Hepatocyte (in vitro differentiated cells): ENCODE data around the gene CHCHD6. TPM values are rescaled to one million over a fixed set of nuclear protein-coding genes. Genes with fewer than 3 reads are reported as not detected.

Experiments used
- DNase-seq: peaks from one replicate; pipeline ENCODE4 v3.0.0-alpha.2; 2016; ENCODE audit warnings: low spot score
- H2AFZ ChIP-seq: fragments of 200-600 bp; sonication (generic); 2 replicates; pipeline ENCODE4 v1.6.0; 2016; ENCODE audit warnings: antibody characterized with exemption, mild to moderate bottlenecking
- H3K27ac ChIP-seq: fragments of 200-600 bp; sonication (generic); 2 replicates; pipeline ENCODE4 v1.5.1; 2016; ENCODE audit warnings: mild to moderate bottlenecking
- H3K27me3 ChIP-seq: fragments of 200-600 bp; sonication (generic); 2 replicates; pipeline ENCODE4 v1.6.1; 2016
- H3K36me3 ChIP-seq: fragments of 200-600 bp; sonication (generic); replicated peaks from 2 replicates; pipeline ENCODE4 v1.5.1; 2016; ENCODE audit warnings: low read depth; ENCODE audit not compliant: insufficient read depth
- H3K4me1 ChIP-seq: fragments of 200-600 bp; sonication (generic); 2 replicates; pipeline ENCODE4 v1.5.1; 2016; ENCODE audit warnings: mild to moderate bottlenecking, moderate library complexity; ENCODE audit not compliant: insufficient read depth
- H3K4me2 ChIP-seq: fragments of 200-600 bp; sonication (generic); 2 replicates; pipeline ENCODE4 v1.6.0; 2016
- H3K4me3 ChIP-seq: fragments of 200-600 bp; sonication (generic); 2 replicates; pipeline ENCODE4 v1.5.1; 2016; ENCODE audit warnings: mild to moderate bottlenecking
- H3K79me2 ChIP-seq: fragments of 200-600 bp; sonication (generic); 2 replicates; pipeline ENCODE4 v1.6.0; 2017; ENCODE audit warnings: mild to moderate bottlenecking
- H3K9me2 ChIP-seq: fragments of 200-600 bp; sonication (generic); replicated peaks from 2 replicates; pipeline ENCODE4 v1.6.0; 2017; ENCODE audit warnings: mild to moderate bottlenecking; ENCODE audit not compliant: insufficient read depth
- H3K9me3 ChIP-seq: fragments of 200-600 bp; sonication (generic); 2 replicates; pipeline ENCODE4 v1.5.1; 2016; ENCODE audit warnings: low read depth, mild to moderate bottlenecking
- H4K20me1 ChIP-seq: fragments of 200-600 bp; sonication (generic); 2 replicates; pipeline ENCODE4 v1.6.0; 2016; ENCODE audit warnings: mild to moderate bottlenecking; ENCODE audit not compliant: insufficient read depth, poor library complexity, severe bottlenecking
- CTCF ChIP-seq: fragments of 200-600 bp; sonication (generic); IDR thresholded peaks from 2 replicates; pipeline ENCODE4 v1.5.1; 2016; ENCODE audit warnings: antibody characterized with exemption, mild to moderate bottlenecking; ENCODE audit not compliant: poor library complexity
- EZH2 ChIP-seq: fragments of 200-600 bp; sonication (generic); IDR thresholded peaks from 2 replicates; pipeline ENCODE4 v1.6.1; 2016; ENCODE audit warnings: antibody characterized with exemption, mild to moderate bottlenecking, borderline replicate concordance
- EZH2phosphoT487 ChIP-seq: fragments of 200-600 bp; sonication (generic); IDR thresholded peaks from one replicate; pipeline ENCODE4 v1.6.1; 2018; ENCODE audit warnings: antibody characterized with exemption, mild to moderate bottlenecking, low read depth, moderate library complexity; ENCODE audit not compliant: unreplicated experiment, severe bottlenecking
- WGBS: methylation state at CpG from one replicate; pipeline ENCODE4 v1.1.6; 2016; ENCODE audit warnings: low lambda C conversion rate; ENCODE audit errors: missing lambda C conversion rate; 5-methylcytosine and 5-hydroxymethylcytosine counted together
- polyA plus RNA-seq: library from polyadenylated mRNA; unstranded; fragments of >200 nt; fragmentation: Nextera tagmentation; extraction: Ambion mirVana; gene quantifications from 2 replicates; pipeline ENCODE4 v1.2.1, GENCODE V29; 2016
- total RNA-seq: library from RNA; depleted of rRNA; stranded (reverse); fragments of >200 nt; gene quantifications from 2 replicates; pipeline ENCODE4 v1.2.3, GENCODE V29; 2014

The CHCHD6 gene
- total and polyA plus RNA-seq, 2 experiments from 2014 or later, result 13.8 to 19.7 TPM

- Histone ChIP-seq H3K4me2 (no peak overlapping the region), H3K27ac (no peak overlapping the region), H3K27me3 (peaks cover 6% of the 10 kb centered on the region), H3K79me2 (no peaks in the 10 kb centered on the region), H3K36me3 (no peaks in the 10 kb centered on the region), H3K9me2 (no peaks in the 10 kb centered on the region), H3K4me3 (no peak overlapping the region), H3K4me1 (peaks cover 7% of the 10 kb centered on the region), H3K9me3 (no peaks in the 10 kb centered on the region), H2AFZ (no peak overlapping the region), H4K20me1 (no peaks in the 10 kb centered on the region)
- WGBS, result 85% methylated on average over 2 of the region's 2 CpGs
- TF ChIP-seq EZH2phosphoT487 (no peak), EZH2 (no peak)
- no peak for DNase-seq
Observed at GRCh38 chr3:126682009-126682408, 22.0 kb upstream of the CHCHD6 start.

GRCh38 chr3:126683069-126683468 is 21.0 kb upstream of the CHCHD6 start:
- Histone ChIP-seq H3K4me2 (no peak overlapping the region), H3K79me2 (no peaks in the 10 kb centered on the region), H3K9me3 (no peaks in the 10 kb centered on the region), H3K4me3 (no peak overlapping the region), H3K27me3 (no peaks in the 10 kb centered on the region), H3K4me1 (peaks cover 7% of the 10 kb centered on the region), H3K27ac (no peak overlapping the region), H2AFZ (no peak overlapping the region), H3K9me2 (no peaks in the 10 kb centered on the region), H4K20me1 (no peaks in the 10 kb centered on the region), H3K36me3 (no peaks in the 10 kb centered on the region)
- 83% methylated on average over 5 of the region's 5 CpGs for WGBS
- no peak for DNase-seq
- TF ChIP-seq EZH2 (no peak), EZH2phosphoT487 (no peak), CTCF (no peak)

GRCh38 chr3:126684218-126684751 is 19.8 kb upstream of the CHCHD6 start:
- no peak overlapping the region for H3K4me3 ChIP-seq
- H3K4me1 ChIP-seq, result peaks cover 7% of the 10 kb centered on the region
- H3K9me3 ChIP-seq, result no peaks in the 10 kb centered on the region
- H3K36me3 ChIP-seq, result no peaks in the 10 kb centered on the region
- H3K79me2 ChIP-seq, result no peaks in the 10 kb centered on the region
- H2AFZ ChIP-seq, result no peak overlapping the region
- no peaks in the 10 kb centered on the region for H3K27me3 ChIP-seq
- H3K27ac ChIP-seq, result no peak overlapping the region
- H3K9me2 ChIP-seq, result no peaks in the 10 kb centered on the region
- no peak for DNase-seq
- WGBS, result 74% methylated on average over 7 of the region's 7 CpGs
- TF ChIP-seq CTCF (no peak), EZH2phosphoT487 (no peak), EZH2 (no peak)
- no peaks in the 10 kb centered on the region for H4K20me1 ChIP-seq
- H3K4me2 ChIP-seq, result no peak overlapping the region

GRCh38 chr3:126685021-126685420 is 19.0 kb upstream of the CHCHD6 start:
- DNase-seq, result no peak
- H4K20me1 ChIP-seq, result no peaks in the 10 kb centered on the region
- no peak for TF ChIP-seq EZH2
- no peak for TF ChIP-seq EZH2phosphoT487
- no peak for TF ChIP-seq CTCF
- H3K79me2 ChIP-seq, result no peaks in the 10 kb centered on the region
- no peaks in the 10 kb centered on the region for H3K9me2 ChIP-seq
- H3K9me3 ChIP-seq, result no peaks in the 10 kb centered on the region
- no peak overlapping the region for H3K27ac ChIP-seq
- 90% methylated on average over 3 of the region's 3 CpGs for WGBS
- H3K4me3 ChIP-seq, result no peak overlapping the region
- H3K27me3 ChIP-seq, result no peaks in the 10 kb centered on the region
- no peaks in the 10 kb centered on the region for H3K36me3 ChIP-seq
- H3K4me1 ChIP-seq, result peaks cover 4% of the 10 kb centered on the region
- no peak overlapping the region for H3K4me2 ChIP-seq
- no peak overlapping the region for H2AFZ ChIP-seq
